ENCODE results near the gene AP3B1.

DNA sequence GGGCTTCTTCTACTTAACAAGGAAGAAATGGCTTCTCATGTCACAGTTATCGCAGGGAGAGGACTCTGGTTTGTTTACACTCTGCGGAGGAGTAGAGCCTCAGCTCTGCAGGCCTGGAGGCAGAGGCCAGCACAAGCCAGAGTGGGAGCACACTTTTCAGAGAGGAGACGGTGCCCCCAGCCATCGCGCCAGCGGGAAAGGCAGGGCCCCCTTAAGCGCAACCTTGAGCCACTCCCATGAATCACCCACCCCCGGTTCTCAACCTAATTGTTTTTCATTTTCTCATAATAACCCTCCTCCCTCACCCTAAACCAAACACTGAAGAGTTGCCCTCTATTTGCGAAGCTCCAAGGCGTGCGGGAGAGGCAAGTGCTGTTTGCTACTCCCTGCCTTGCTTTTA is 309.9 kb downstream of the AP3B1 start:
- TF ChIP-seq, protein P1, sequence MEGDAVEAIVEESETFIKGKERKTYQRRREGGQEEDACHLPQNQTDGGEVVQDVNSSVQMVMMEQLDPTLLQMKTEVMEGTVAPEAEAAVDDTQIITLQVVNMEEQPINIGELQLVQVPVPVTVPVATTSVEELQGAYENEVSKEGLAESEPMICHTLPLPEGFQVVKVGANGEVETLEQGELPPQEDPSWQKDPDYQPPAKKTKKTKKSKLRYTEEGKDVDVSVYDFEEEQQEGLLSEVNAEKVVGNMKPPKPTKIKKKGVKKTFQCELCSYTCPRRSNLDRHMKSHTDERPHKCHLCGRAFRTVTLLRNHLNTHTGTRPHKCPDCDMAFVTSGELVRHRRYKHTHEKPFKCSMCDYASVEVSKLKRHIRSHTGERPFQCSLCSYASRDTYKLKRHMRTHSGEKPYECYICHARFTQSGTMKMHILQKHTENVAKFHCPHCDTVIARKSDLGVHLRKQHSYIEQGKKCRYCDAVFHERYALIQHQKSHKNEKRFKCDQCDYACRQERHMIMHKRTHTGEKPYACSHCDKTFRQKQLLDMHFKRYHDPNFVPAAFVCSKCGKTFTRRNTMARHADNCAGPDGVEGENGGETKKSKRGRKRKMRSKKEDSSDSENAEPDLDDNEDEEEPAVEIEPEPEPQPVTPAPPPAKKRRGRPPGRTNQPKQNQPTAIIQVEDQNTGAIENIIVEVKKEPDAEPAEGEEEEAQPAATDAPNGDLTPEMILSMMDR (IDR thresholded peaks at IDR 0.05; ENCODE audit: control extremely low read depth in 1 of 3, insufficient read depth in 1 of 3, low read depth in 1 of 3, low read length in 3 of 3) = no peak
- TF ChIP-seq SRF (IDR thresholded peaks at IDR 0.05; ENCODE audit: low read depth, low read length) = no peak
- no peak for TF ChIP-seq GABPA (IDR thresholded peaks at IDR 0.05; ENCODE audit: borderline replicate concordance, insufficient read depth, low read length)
- TF ChIP-seq GTF2F1 (IDR thresholded peaks at IDR 0.05; ENCODE audit: borderline replicate concordance, low read depth, low read length) = no peak
- no peak for TF ChIP-seq POLR2A (IDR thresholded peaks at IDR 0.05; ENCODE audit: control extremely low read depth in 1 of 2, low read depth in 2 of 2, low read length in 2 of 2)
- TF ChIP-seq BRCA1 (IDR thresholded peaks at IDR 0.05; ENCODE audit: low read depth, low read length) = no peak
- no peak for TF ChIP-seq TEAD4 (IDR thresholded peaks at IDR 0.05; ENCODE audit: low read depth, low read length)

Measured in H1 (cell line).